Transverse colon (tissue), 4 donors: Measurements from ENCODE around the gene GPR142. TPM values are rescaled to one million over a fixed set of nuclear protein-coding genes. Genes with fewer than 3 reads are reported as not detected.
A peak's percentile ranks its signal among the peaks of the same experiment; 100 is the strongest.

Experiments used
- DNase-seq: peaks from one replicate; pipeline ENCODE4 v3.0.0-alpha.2; 2019
- H3K27ac ChIP-seq, 4 donors: fragments of 200-600 bp; sonication (generic); 2 replicates each; pipeline ENCODE4 v1.5.1; 2016 to 2018; ENCODE audit warnings: inconsistent platforms in 4 of 4
- H3K27me3 ChIP-seq: fragments of 200-600 bp; sonication (generic); 2 replicates; pipeline ENCODE4 v1.5.1; 2017; ENCODE audit warnings: inconsistent platforms
- H3K36me3 ChIP-seq, 4 donors: fragments of 200-600 bp; sonication (generic); 2 replicates each; pipeline ENCODE4 v1.5.1; 2017 to 2019; ENCODE audit warnings: inconsistent platforms in 4 of 4
- H3K4me1 ChIP-seq, 4 donors: fragments of 200-600 bp; sonication (generic); 2 replicates each; pipeline ENCODE4 v1.5.1; 2017 to 2020; ENCODE audit warnings: inconsistent platforms in 4 of 4
- H3K4me3 ChIP-seq, 4 donors: fragments of 200-600 bp; sonication (generic); 1 replicate in 1 of 4; 2 replicates in 3 of 4; pipeline versions ENCODE4 v1.5.1 to v1.6.1; 2017 to 2019; ENCODE audit warnings: inconsistent platforms in 4 of 4
- H3K9me3 ChIP-seq, 2 donors: fragments of 200-600 bp; sonication (generic); 2 replicates each; pipeline ENCODE4 v1.5.1; 2017 to 2019; ENCODE audit warnings: inconsistent platforms in 2 of 2
- CTCF ChIP-seq, 5 experiments: fragments of 200-600 bp in 3 of 5; fragments of 450-650 bp in 2 of 5; sonication (generic) in 3 of 5; IDR thresholded peaks; 1 replicate in 2 of 5; 2 replicates in 3 of 5; pipeline ENCODE4 v1.5.1; 2016 to 2017; ENCODE audit warnings: antibody characterized with exemption in 5 of 5, inconsistent platforms in 3 of 5, mild to moderate bottlenecking in 2 of 5, moderate library complexity in 1 of 5
- EP300 ChIP-seq: sonication (generic); formaldehyde crosslinking; IDR thresholded peaks from one replicate; pipeline ENCODE4 v1.6.1; 2017; ENCODE audit warnings: antibody characterized with exemption, low read depth
- POLR2A ChIP-seq: fragments of 450-650 bp; IDR thresholded peaks from one replicate; pipeline ENCODE4 v1.6.1; 2016; ENCODE audit warnings: antibody characterized with exemption, mild to moderate bottlenecking, moderate library complexity
- POLR2AphosphoS5 ChIP-seq, 3 donors: sonication (generic); formaldehyde crosslinking; IDR thresholded peaks; one replicate each; pipeline ENCODE4 v1.6.1; 2016; ENCODE audit warnings: antibody characterized with exemption in 3 of 3
- WGBS, 2 donors: methylation state at CpG; one replicate each; pipeline ENCODE4 v1.1.5; 2018; ENCODE audit warnings: low coverage in 1 of 2; 5-methylcytosine and 5-hydroxymethylcytosine counted together
- in situ Hi-C, 4 donors: fragments of 200-750 bp; cut with MboI; loops; one replicate each; pipeline versions ENCODE4 v1.15.0 to v1.15.1; 2017; ENCODE audit warnings: low sequenced_read_pairs in 3 of 4, low pct_ligation_motif_present in 1 of 4, low pct_unique_long_range_greater_than_20kb in 1 of 4
- intact Hi-C: fragments of 100-400 bp; cut with DNase I; formaldehyde crosslinking; loops from one replicate; pipeline ENCODE4 v1.15.1; 2023; ENCODE audit warnings: low total_unique reads
- total RNA-seq, 4 donors: library from RNA; depleted of rRNA; stranded (reverse); fragments of >200 nt; gene quantifications; one replicate each; pipeline ENCODE4 v1.1.0, GENCODE V29; 2016

The GPR142 gene
- total RNA-seq, 4 donors from 2014 or later, result 0.48 TPM; not detected in 3

DNA sequence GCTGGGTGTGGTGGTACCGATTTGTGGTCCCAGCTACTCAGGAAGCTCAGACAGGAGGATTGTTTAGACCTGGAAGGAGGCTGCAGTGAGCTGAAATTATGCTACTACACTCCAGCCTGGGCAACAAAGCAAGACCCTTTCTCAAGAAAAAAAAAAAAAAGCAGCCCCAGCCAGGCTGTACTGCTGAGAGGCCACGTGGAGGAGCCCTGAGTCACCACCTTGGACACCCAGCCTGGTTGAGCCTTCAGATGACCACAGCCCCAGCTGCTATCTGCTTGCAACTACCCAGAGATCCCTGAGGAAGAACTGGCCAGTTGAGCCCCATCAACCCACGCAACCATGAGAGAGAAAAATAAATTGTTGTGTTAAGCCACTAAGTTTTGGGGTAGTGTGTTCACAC, 41.0 kb downstream of the GPR142 start:
- in situ Hi-C loops (no loop called here), intact Hi-C loops (no loop called here)
- Histone ChIP-seq H3K27ac (no peak overlapping the region), H3K4me3 (no peak overlapping the region), H3K27me3 (no peaks in the 10 kb centered on the region), H3K9me3 (no peaks in the 10 kb centered on the region), H3K36me3 (no peaks in the 10 kb centered on the region), H3K4me1 (peaks cover 0 to 11% (median 0%) of the 10 kb centered on the region in 4 donors)
- DNase-seq, result no peak
- no peak for TF ChIP-seq CTCF (IDR thresholded peaks at IDR 0.05)
- TF ChIP-seq EP300, result no peak
- no peak for TF ChIP-seq POLR2AphosphoS5 (IDR thresholded peaks at IDR 0.05)
- no peak for TF ChIP-seq POLR2A
- WGBS, 2 donors, result 52 to 58% methylated on average over 3 of the region's 3 CpGs

DNA sequence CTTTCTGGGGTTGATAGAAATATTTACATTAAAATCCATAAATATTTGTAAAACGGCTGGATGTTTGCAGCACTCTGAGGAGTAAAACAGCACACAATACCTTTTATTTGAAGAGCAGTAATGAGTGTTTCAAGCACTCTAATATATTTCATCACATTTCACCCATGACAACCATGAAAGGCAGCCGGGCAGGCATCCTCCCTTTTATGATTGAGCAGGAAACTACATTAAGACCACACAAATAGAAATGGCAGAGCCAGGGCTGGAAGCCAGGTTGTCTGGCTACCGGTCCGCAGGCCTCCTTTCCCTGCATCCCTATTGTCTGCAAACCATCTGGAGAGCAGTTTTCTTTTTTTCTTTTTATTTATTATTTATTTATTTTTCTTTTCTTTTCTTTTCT, 41.5 kb downstream of the GPR142 start:
- in situ Hi-C loops (no loop called here), intact Hi-C loops (no loop called here)
- H3K27me3 ChIP-seq, result no peaks in the 10 kb centered on the region
- no peak for TF ChIP-seq POLR2A
- TF ChIP-seq CTCF (IDR thresholded peaks at IDR 0.05), result no peak
- TF ChIP-seq POLR2AphosphoS5 (IDR thresholded peaks at IDR 0.05), result no peak
- no peak for TF ChIP-seq EP300
- DNase-seq, result no peak
- no peaks in the 10 kb centered on the region for H3K9me3 ChIP-seq
- H3K27ac ChIP-seq, result no peak overlapping the region
- peaks cover 0 to 11% (median 0%) of the 10 kb centered on the region in 4 donors for H3K4me1 ChIP-seq
- no peaks in the 10 kb centered on the region for H3K36me3 ChIP-seq
- 36% methylated on average over 4 of the region's 4 CpGs; no CpG with 5 or more reads in 1 of the 2 donors for WGBS, 2 donors
- H3K4me3 ChIP-seq, result no peak overlapping the region

- no peaks in the 10 kb centered on the region for H3K9me3 ChIP-seq
- in situ Hi-C loops (no loop called here), intact Hi-C loops (no loop called here)
- TF ChIP-seq EP300, result no peak
- no peak for TF ChIP-seq POLR2AphosphoS5 (IDR thresholded peaks at IDR 0.05)
- TF ChIP-seq POLR2A, result no peak
- no peaks in the 10 kb centered on the region for H3K27me3 ChIP-seq
- no peak for DNase-seq
- H3K4me1 ChIP-seq, result peaks cover 0 to 11% (median 0%) of the 10 kb centered on the region in 4 donors
- no peak overlapping the region for H3K4me3 ChIP-seq
- no peaks in the 10 kb centered on the region for H3K36me3 ChIP-seq
- H3K27ac ChIP-seq, result peak overlapping the region; percentile 27 to 37 (median 34)
- WGBS, 2 donors, result 52% methylated on average over 4 of the region's 4 CpGs; no CpG with 5 or more reads in 1 of the 2 donors
Measured at GRCh38 chr17:74410001-74410443, 42.7 kb downstream of the GPR142 start.

DNA sequence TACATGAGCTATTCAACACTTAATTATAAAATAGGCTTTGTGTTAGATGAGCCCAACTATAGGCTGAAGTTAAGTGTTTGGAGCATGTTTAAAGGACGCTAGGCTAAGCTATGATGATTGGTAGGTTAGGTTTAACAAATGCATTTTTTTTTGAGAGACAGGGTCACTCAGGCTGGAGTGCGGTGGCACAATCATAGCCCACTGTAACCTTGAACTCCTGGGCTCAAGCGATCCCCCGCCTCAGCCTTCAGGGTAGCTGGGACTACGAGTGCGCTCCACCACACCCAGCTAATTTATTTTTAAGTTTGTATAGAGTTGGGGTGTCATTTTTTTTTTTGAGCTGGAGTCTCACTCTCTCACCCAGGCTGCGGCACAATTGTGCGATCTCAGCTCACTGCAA, 45.3 kb downstream of the GPR142 start:
- in situ Hi-C loops, result no loop called here
- WGBS, 2 donors, result 88 to 89% methylated on average over 6 to 8 of the region's 8 CpGs
- Histone ChIP-seq H3K36me3 (no peaks in the 10 kb centered on the region), H3K27me3 (no peaks in the 10 kb centered on the region), H3K27ac (no peak overlapping the region), H3K4me1 (peaks cover 0 to 27% (median 15%) of the 10 kb centered on the region in 4 donors), H3K9me3 (no peaks in the 10 kb centered on the region), H3K4me3 (no peak overlapping the region)
- TF ChIP-seq POLR2AphosphoS5 (IDR thresholded peaks at IDR 0.05) (no peak), CTCF (IDR thresholded peaks at IDR 0.05) (no peak), POLR2A (no peak), EP300 (no peak)
- intact Hi-C loops, result no loop called here
- no peak for DNase-seq

- Histone ChIP-seq H3K27ac (no peak overlapping the region), H3K9me3 (no peaks in the 10 kb centered on the region), H3K4me1 (peaks cover 0 to 35% (median 21%) of the 10 kb centered on the region in 4 donors), H3K27me3 (no peaks in the 10 kb centered on the region), H3K36me3 (no peaks in the 10 kb centered on the region), H3K4me3 (no peak overlapping the region)
- intact Hi-C loops, result no loop called here
- in situ Hi-C loops, result no loop called here
- no peak for TF ChIP-seq EP300
- no peak for TF ChIP-seq POLR2A
- no peak for TF ChIP-seq CTCF (IDR thresholded peaks at IDR 0.05)
- DNase-seq, result no peak
- 84 to 100% methylated on average over 4 to 7 of the region's 7 CpGs for WGBS, 2 donors
Measured at GRCh38 chr17:74413491-74413890, 46.2 kb downstream of the GPR142 start.
